HepG2 (cell line): ENCODE data around the gene NOS2. TPM values are rescaled to one million over a fixed set of nuclear protein-coding genes. Genes with fewer than 3 reads are reported as not detected.

Experiments
- ATAC-seq: fragments of 200-7000 bp; cut with Tn5 transposase; 3 replicates; pipeline ENCODE4 v1.9.1; 2020; ENCODE audit warnings: mild to moderate bottlenecking, moderate library complexity
- BruUV-seq: library from RNA; stranded (reverse); fragments of 400-500 nt; replicated peaks from 2 replicates; lab custom pipeline; 2021; lab: Mats Ljungman, UMichigan
- CTCF ChIA-PET: fragments of 300-600 bp; formaldehyde crosslinking; extraction: SDS; loops from one replicate; lab custom pipeline; 2021; ENCODE audit warnings: low total read pairs, inconsistent platforms, low intra/inter-chr PET ratio; lab: Yijun Ruan, JAX
- POLR2A ChIA-PET: fragments of 350-600 bp; sonication (Branson Sonifier 250); formaldehyde crosslinking; loops from one replicate; lab custom pipeline; 2020; ENCODE audit warnings: antibody characterized with exemption, inconsistent platforms; lab: Yijun Ruan, JAX
- DNase-seq: peaks from one replicate; pipeline ENCODE4 v3.0.0-alpha.2; 2015; ENCODE audit warnings: low spot score
- FAIRE-seq: peaks from 3 replicates; lab custom pipeline; 2011; peaks lifted over from hg19 to GRCh38; lab: Jason Lieb, UNC
- H2AFZ ChIP-seq: one replicate; pipeline ENCODE4 v1.6.1; 2011; ENCODE audit warnings: low read length, inconsistent platforms
- H3K27ac ChIP-seq: fragments of 300-600 bp; 3 replicates; pipeline ENCODE4 v1.8.0; 2011; ENCODE audit warnings: mixed run types, mild to moderate bottlenecking, mixed read lengths, low read length, inconsistent platforms; ENCODE audit not compliant: insufficient read depth; ENCODE audit errors: extremely low read length
- H3K27me3 ChIP-seq, 2 experiments: fragments of 200-600 bp in 1 of 2; 2 replicates in 1 of 2; 3 replicates in 1 of 2; pipeline versions ENCODE4 v1.6.0 to v1.8.0; 2011; ENCODE audit warnings: low read length in 2 of 2, mild to moderate bottlenecking in 2 of 2, moderate library complexity in 2 of 2, inconsistent platforms in 1 of 2; ENCODE audit not compliant: insufficient read depth in 2 of 2, control insufficient read depth in 1 of 2
- H3K36me3 ChIP-seq, 2 experiments: fragments of 200-600 bp in 1 of 2; replicated peaks in 1 of 2; 2 replicates in 1 of 2; 3 replicates in 1 of 2; pipeline versions ENCODE4 v1.5.1 to v1.8.0; 2011; ENCODE audit warnings: low read length in 2 of 2, inconsistent platforms in 1 of 2; ENCODE audit not compliant: insufficient read depth in 2 of 2, control insufficient read depth in 1 of 2
- H3K4me1 ChIP-seq: 2 replicates; pipeline ENCODE4 v1.5.1; 2012; ENCODE audit warnings: low read length, inconsistent platforms; ENCODE audit not compliant: insufficient read depth
- H3K4me2 ChIP-seq: 2 replicates; pipeline ENCODE4 v1.6.0; 2011; ENCODE audit warnings: low read depth, low read length, inconsistent platforms
- H3K4me3 ChIP-seq, 3 experiments: fragments of 200-600 bp in 1 of 3; sonication (generic), shearing (Covaris generic) in 1 of 3; replicated peaks in 1 of 3; 2 replicates each; pipeline ENCODE4 v1.5.1; 2011 to 2016; ENCODE audit warnings: low read length in 3 of 3, inconsistent platforms in 2 of 3, low read depth in 2 of 3, mild to moderate bottlenecking in 2 of 3, control low read depth in 1 of 3, mixed read lengths in 1 of 3; ENCODE audit not compliant: insufficient read depth in 1 of 3
- H3K79me2 ChIP-seq: one replicate; pipeline ENCODE4 v1.6.1; 2011; ENCODE audit warnings: low read length, inconsistent platforms; ENCODE audit not compliant: insufficient read depth
- H3K9ac ChIP-seq: 2 replicates; pipeline ENCODE4 v1.6.0; 2011; ENCODE audit warnings: mild to moderate bottlenecking, low read depth, low read length, inconsistent platforms; ENCODE audit not compliant: insufficient read depth
- H3K9me3 ChIP-seq: 2 replicates; pipeline ENCODE4 v1.5.1; 2012; ENCODE audit warnings: mild to moderate bottlenecking, low read length
- H4K20me1 ChIP-seq: 2 replicates; pipeline ENCODE4 v1.6.0; 2011; ENCODE audit warnings: inconsistent platforms, mild to moderate bottlenecking, low read length, moderate library complexity; ENCODE audit not compliant: insufficient read depth
- CEBPG ChIP-seq: IDR thresholded peaks from 2 replicates; pipeline ENCODE4 v1.6.1; 2016
- DNMT3B ChIP-seq: conservative IDR thresholded peaks from 2 replicates; pipeline ENCODE4 v1.6.1; 2016; ENCODE audit warnings: missing biosample characterization, control low read depth
- HNRNPH1 ChIP-seq: fragments of 200-400 bp; formaldehyde crosslinking; optimal IDR thresholded peaks from 2 replicates; pipeline ENCODE3; 2017; ENCODE audit warnings: mild to moderate bottlenecking, low read depth, low read length
- KDM3A ChIP-seq: IDR thresholded peaks from 2 replicates; pipeline ENCODE4 v1.6.1; 2018; ENCODE audit warnings: low read depth, missing compliant biosample characterization
- MAFG ChIP-seq: sonication (generic); formaldehyde crosslinking; IDR thresholded peaks from 2 replicates; pipeline ENCODE4 v1.5.1; 2020; ENCODE audit warnings: mild to moderate bottlenecking, missing genetic modification reagents
- MED13 ChIP-seq: sonication (generic); formaldehyde crosslinking; IDR thresholded peaks from 2 replicates; pipeline ENCODE4 v1.5.0; 2020; ENCODE audit warnings: missing genetic modification reagents
- MEIS2 ChIP-seq: sonication (generic); formaldehyde crosslinking; IDR thresholded peaks from 2 replicates; pipeline ENCODE4 v1.9.0; 2021; ENCODE audit warnings: mild to moderate bottlenecking, missing genetic modification reagents
- MXD4 ChIP-seq: IDR thresholded peaks from 2 replicates; pipeline ENCODE4 v1.6.1; 2016; ENCODE audit warnings: mild to moderate bottlenecking, missing biosample characterization, missing genetic modification reagents
- NR3C1 ChIP-seq: sonication (generic); formaldehyde crosslinking; IDR thresholded peaks from 2 replicates; pipeline ENCODE4 v1.4.0; 2020; ENCODE audit warnings: missing genetic modification reagents
- POLR2AphosphoS5 ChIP-seq: IDR thresholded peaks from 2 replicates; pipeline ENCODE4 v1.6.1; 2012; ENCODE audit warnings: low read depth, low read length
- PRPF4 ChIP-seq: fragments of 200-400 bp; formaldehyde crosslinking; IDR thresholded peaks from 2 replicates; pipeline ENCODE4 v1.6.1; 2016; ENCODE audit warnings: low read length, low read depth; ENCODE audit not compliant: poor library complexity, severe bottlenecking
- SOX13 ChIP-seq, 3 experiments: fragments of 450-650 bp in 1 of 3; sonication (generic) in 1 of 3; formaldehyde crosslinking in 1 of 3; IDR thresholded peaks in 2 of 3; conservative IDR thresholded peaks in 1 of 3; 2 replicates each; pipeline versions ENCODE4 v1.5.0 to v1.6.1; 2016 to 2020; ENCODE audit warnings: antibody characterized with exemption in 1 of 3, mild to moderate bottlenecking in 1 of 3, missing compliant biosample characterization in 1 of 3, missing genetic modification reagents in 1 of 3, moderate library complexity in 1 of 3
- XRCC5 ChIP-seq: fragments of 200-400 bp; formaldehyde crosslinking; optimal IDR thresholded peaks from 2 replicates; pipeline ENCODE3; 2017; ENCODE audit warnings: mild to moderate bottlenecking, low read length
- ZBTB20 ChIP-seq: sonication (generic); formaldehyde crosslinking; IDR thresholded peaks from 2 replicates; pipeline ENCODE4 v1.8.1; 2023; ENCODE audit warnings: missing genetic modification reagents, low read depth, mild to moderate bottlenecking, borderline replicate concordance
- ZMAT3 ChIP-seq: sonication (generic); formaldehyde crosslinking; conservative IDR thresholded peaks from 2 replicates; pipeline ENCODE4 v1.7.0; 2021; ENCODE audit warnings: missing genetic modification reagents
- ZNF562 ChIP-seq: sonication (generic); formaldehyde crosslinking; IDR thresholded peaks from 2 replicates; pipeline ENCODE4 v1.8.0; 2022; ENCODE audit warnings: missing genetic modification reagents, borderline replicate concordance
- ZNF605 ChIP-seq: sonication (generic); formaldehyde crosslinking; IDR thresholded peaks from 2 replicates; pipeline ENCODE4 v1.8.0; 2022; ENCODE audit warnings: mild to moderate bottlenecking, missing genetic modification reagents
- ZNF614 ChIP-seq: IDR thresholded peaks from 2 replicates; pipeline ENCODE4 v1.6.1; 2018; ENCODE audit warnings: missing biosample characterization, missing genetic modification reagents, inconsistent platforms, borderline replicate concordance
- WGBS: methylation state at CpG from one replicate; pipeline ENCODE4 v1.1.6; 2017; ENCODE audit warnings: low lambda C conversion rate; 5-methylcytosine and 5-hydroxymethylcytosine counted together
- in situ Hi-C: cut with HindIII; loops from 2 replicates; pipeline ENCODE4 v1.10.0; 2017; ENCODE audit warnings: low pct_unique_long_range_greater_than_20kb; ENCODE audit not compliant: extremely low pct_ligation_motif_present
- intact Hi-C: fragments of 100-400 bp; cut with micrococcal nuclease; formaldehyde crosslinking; loops from one replicate; pipeline ENCODE4 v1.10.0; 2022; ENCODE audit not compliant: unreplicated experiment
- polyA plus RNA-seq, 8 experiments: library from polyadenylated mRNA; depleted of rRNA in 3 of 8; stranded (reverse) in 7 of 8; unstranded in 1 of 8; fragments of >200 nt; fragmentation: Illumina TruSeq in 4 of 8; extraction: Trizol in 4 of 8; gene quantifications; 2 replicates each; pipeline versions ENCODE4 v1.2.1 to v1.2.3, GENCODE V29; 2011 to 2016; ENCODE audit warnings: low read depth in 4 of 8, missing spikeins in 1 of 8, mixed read lengths in 1 of 8; ENCODE audit not compliant: insufficient read depth in 1 of 8
- total RNA-seq, 5 experiments: library from RNA; depleted of rRNA; stranded (reverse); fragments of >200 nt; fragmentation: Illumina TruSeq; extraction: Trizol; gene quantifications; 2 replicates each; pipeline ENCODE4 v1.2.3, GENCODE V29; 2016; ENCODE audit warnings: low read depth in 1 of 5
- TF ChIP-seq, protein P1 (sequence below): sonication (generic); formaldehyde crosslinking; IDR thresholded peaks from 2 replicates; pipeline ENCODE4; 2020; ENCODE audit warnings: missing genetic modification reagents, mild to moderate bottlenecking, borderline replicate concordance

NOS2 gene
- total and polyA plus RNA-seq, 2 of the 13 experiments (the other 11 are each of a cell fraction or from before 2014, with no cell fraction given) = 0.02 TPM; not detected in 1

DNA sequence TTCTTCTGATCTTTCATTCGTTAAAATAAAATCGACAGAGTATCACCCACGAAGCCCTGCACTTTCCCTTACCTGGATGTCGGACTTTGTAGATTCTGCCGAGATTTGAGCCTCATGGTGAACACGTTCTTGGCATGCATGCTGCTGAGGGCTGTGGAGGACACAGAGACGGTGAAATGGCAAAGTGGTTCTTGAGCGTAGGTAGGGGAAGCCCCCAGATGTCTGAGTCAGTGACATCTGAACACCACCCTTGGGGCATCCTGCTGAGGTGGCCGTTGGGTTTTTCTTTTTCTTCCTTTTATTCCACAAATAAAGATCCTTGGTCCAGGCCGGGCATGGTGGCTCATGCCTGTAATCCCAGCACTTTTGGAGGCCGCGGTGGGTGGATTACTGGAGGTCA, 33.9 kb downstream of the NOS2 start:
- ATAC-seq (no peak), FAIRE-seq (no peak), DNase-seq (no peak)
- Histone ChIP-seq H3K4me1 (no peaks in the 10 kb centered on the region), H3K4me3 (no peak overlapping the region), H3K36me3 (no peaks in the 10 kb centered on the region), H3K79me2 (no peaks in the 10 kb centered on the region), H3K9me3 (no peaks in the 10 kb centered on the region), H3K27me3 (no peaks in the 10 kb centered on the region), H3K4me2 (no peak overlapping the region), H3K9ac (no peak overlapping the region), H2AFZ (no peak overlapping the region), H3K27ac (no peak overlapping the region), H4K20me1 (no peaks in the 10 kb centered on the region)
- intact Hi-C loops (no loop called here), in situ Hi-C loops (no loop called here)
- CTCF ChIA-PET = no interaction called here
- POLR2A ChIA-PET = no interaction called here
- 28% methylated on average over 12 of the region's 12 CpGs for WGBS
- TF ChIP-seq ZNF614 (CRISPR knock-in tag) (no peak), PRPF4 (no peak), MAFG (CRISPR knock-in tag) (no peak), HNRNPH1 (no peak), ZNF605 (CRISPR knock-in tag) (no peak), MEIS2 (CRISPR knock-in tag) (no peak)
- no TSS peak for BruUV-seq

DNA sequence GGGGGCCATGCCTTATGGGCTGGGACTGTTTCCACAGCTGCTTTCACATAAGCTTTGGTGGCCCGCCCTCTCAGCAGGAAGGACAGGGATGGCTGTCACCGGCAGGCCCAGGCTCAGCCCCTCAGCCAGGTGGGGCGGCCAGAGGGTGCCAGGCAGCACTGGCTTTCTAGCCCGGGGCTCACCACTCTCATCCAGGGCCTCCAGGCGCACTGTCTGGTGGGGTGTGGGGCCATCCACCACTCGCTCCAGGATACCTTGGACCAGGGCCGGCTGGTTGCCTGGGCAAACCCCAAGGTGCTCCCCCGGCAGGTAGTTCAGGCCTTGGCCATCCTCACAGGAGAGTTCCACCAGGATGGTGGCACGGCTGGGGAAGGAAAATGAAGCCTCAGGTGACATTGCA, 35.0 kb downstream of the NOS2 start:
- DNase-seq = no peak
- WGBS = 42% methylated on average over 3 of the region's 9 CpGs
- Histone ChIP-seq H3K9me3 (no peaks in the 10 kb centered on the region), H3K4me3 (no peak overlapping the region), H3K79me2 (no peaks in the 10 kb centered on the region), H3K27ac (no peak overlapping the region), H3K36me3 (no peaks in the 10 kb centered on the region), H3K9ac (no peak overlapping the region), H2AFZ (no peak overlapping the region), H3K27me3 (no peaks in the 10 kb centered on the region; a peak in 1 of 5 replicates), H3K4me1 (no peaks in the 10 kb centered on the region), H4K20me1 (no peaks in the 10 kb centered on the region), H3K4me2 (no peak overlapping the region)
- intact Hi-C loops = no loop called here
- no peak for ATAC-seq
- no peak for FAIRE-seq
- in situ Hi-C loops = no loop called here
- BruUV-seq = no TSS peak
- CTCF ChIA-PET = no interaction called here
- POLR2A ChIA-PET = no interaction called here
- TF ChIP-seq MXD4 (CRISPR knock-in tag) = no peak
- TF ChIP-seq ZMAT3 = no peak
- TF ChIP-seq NR3C1 (CRISPR knock-in tag) = no peak
- TF ChIP-seq POLR2AphosphoS5 = no peak
- no peak for TF ChIP-seq SOX13 (IDR thresholded peaks at IDR 0.05)
- TF ChIP-seq SOX13 (CRISPR knock-in tag; conservative IDR thresholded peaks at IDR 0.05 in 1 of 2, IDR thresholded peaks at IDR 0.05 in 1 of 2) = no peak
- TF ChIP-seq KDM3A (CRISPR knock-in tag) = no peak
- no peak for TF ChIP-seq ZBTB20 (CRISPR knock-in tag)
- no peak for TF ChIP-seq MED13 (CRISPR knock-in tag)
- no peak for TF ChIP-seq CEBPG (CRISPR knock-in tag)
- TF ChIP-seq DNMT3B = no peak
- TF ChIP-seq, protein P1, sequence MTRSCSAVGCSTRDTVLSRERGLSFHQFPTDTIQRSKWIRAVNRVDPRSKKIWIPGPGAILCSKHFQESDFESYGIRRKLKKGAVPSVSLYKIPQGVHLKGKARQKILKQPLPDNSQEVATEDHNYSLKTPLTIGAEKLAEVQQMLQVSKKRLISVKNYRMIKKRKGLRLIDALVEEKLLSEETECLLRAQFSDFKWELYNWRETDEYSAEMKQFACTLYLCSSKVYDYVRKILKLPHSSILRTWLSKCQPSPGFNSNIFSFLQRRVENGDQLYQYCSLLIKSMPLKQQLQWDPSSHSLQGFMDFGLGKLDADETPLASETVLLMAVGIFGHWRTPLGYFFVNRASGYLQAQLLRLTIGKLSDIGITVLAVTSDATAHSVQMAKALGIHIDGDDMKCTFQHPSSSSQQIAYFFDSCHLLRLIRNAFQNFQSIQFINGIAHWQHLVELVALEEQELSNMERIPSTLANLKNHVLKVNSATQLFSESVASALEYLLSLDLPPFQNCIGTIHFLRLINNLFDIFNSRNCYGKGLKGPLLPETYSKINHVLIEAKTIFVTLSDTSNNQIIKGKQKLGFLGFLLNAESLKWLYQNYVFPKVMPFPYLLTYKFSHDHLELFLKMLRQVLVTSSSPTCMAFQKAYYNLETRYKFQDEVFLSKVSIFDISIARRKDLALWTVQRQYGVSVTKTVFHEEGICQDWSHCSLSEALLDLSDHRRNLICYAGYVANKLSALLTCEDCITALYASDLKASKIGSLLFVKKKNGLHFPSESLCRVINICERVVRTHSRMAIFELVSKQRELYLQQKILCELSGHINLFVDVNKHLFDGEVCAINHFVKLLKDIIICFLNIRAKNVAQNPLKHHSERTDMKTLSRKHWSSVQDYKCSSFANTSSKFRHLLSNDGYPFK (CRISPR knock-in tag) = no peak
- TF ChIP-seq ZNF562 (CRISPR knock-in tag) = no peak
- no peak for TF ChIP-seq XRCC5
